ENCODE measurements around the gene CASP10. TPM values are rescaled to one million over a fixed set of nuclear protein-coding genes. Genes with fewer than 3 reads are reported as not detected.

Gene CASP10
- total RNA-seq, 2 donors from 2014 or later, result 7.1 to 9.9 TPM

DNA sequence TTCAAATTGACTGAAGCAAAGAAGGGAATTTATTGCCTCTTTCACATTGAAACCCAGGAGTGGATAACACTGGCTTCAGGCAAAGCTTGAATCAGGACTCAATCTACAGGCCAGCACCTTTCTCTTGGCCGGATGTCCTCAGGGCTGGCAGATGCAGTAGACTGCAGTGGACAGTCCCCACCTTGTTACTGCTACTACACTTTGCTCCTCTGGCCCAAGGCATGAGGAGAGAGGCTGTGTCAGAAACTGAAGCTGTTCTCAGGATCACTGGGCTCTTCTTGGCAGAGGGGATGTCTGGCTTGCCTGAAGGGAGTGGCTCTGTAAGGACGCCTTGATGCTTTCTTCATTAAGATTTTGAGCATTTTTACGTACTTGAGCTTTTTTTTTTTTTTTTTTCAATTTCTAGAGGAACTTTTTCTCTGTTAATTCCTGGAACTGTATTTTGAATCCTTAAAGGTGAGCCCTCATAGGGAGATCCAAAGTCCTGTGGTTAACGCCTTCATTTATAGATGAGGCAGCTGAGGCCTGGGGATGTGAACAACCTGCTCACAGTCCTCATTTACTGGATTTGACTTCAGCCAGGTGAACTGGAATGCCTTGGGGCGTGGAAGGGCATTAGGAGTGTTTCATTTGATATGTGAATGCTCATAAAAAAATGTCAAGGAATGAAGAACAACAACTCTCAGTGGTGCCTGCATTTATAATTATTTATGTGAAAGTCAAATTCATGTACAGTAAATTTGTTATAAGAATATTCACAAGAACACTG lies 36.6 kb downstream of the CASP10 start:
- DNase-seq, result no peak
- ATAC-seq, result no peak
- intact Hi-C loops (cut with DNase I), result no loop called here

DNA sequence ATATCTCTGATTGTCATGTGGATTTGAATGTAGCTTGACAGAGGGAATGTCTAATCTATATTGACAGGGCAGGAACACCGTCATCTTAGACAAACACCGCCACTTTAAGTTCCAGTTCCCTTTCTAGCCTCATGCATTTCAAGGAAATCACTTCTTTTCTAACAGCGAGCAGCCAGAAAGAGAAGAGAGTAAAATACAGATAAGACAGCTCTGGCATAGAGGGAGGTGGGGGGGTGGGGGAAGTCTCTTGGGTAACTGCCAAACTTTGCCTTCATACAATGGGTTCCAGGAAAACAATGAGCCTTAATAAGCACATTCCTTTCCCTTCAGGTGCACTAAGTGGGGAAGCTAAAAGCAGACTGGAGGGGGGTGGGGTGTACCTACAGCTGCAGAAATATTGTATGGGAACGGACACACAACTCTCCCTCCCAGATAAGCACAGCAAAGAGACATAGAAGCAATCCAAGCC lies 37.2 kb downstream of the CASP10 start:
- ATAC-seq (peak; percentile 27 to 57), DNase-seq (no peak)
- intact Hi-C loops (cut with DNase I), result no loop called here

DNA sequence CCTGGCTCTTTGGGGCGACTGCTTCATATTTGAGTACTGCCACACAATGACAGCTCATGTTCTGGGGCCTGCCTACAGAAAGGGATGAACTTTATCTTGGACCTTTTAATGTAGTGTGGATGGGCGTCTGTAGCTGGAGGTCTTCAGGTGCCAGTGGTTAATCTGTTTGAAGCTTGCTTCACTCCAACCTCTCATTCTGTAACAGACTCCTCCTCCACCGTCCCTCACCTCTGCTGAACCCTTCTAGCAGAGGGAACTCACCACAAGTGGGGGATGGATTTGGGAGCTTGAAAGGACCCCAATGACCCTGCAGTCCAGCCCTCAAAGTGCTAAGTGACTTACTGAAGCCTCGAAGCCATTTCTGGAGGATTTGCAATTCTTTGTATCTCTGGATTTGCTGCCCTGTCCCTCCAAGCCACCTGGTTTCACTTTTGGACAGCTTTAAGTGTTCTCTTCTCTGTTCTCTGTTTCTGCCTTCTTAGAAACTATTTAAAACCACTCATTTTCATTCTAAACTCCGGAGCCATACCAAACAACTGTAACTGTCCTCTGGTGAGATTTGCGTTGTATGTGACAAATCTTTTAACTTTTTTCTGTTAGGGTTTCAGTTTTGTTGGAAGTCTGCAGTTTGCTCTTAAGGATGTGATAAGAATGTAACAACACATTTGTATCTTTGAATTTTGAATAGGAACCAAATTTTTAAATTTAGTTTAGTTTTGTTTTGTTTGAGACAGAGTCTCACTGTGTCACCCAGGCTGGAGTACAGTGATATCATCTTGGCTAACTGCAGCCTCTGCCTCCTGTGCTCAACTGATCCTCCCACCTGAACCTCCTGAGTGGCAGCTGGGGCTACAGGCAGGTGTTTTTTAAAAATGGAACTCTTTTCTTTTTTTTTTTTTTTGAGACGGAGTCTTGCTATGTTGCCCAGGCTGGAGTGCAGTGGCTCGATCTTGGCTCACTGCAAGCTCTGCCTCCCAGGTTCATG lies 40.4 kb downstream of the CASP10 start:
- intact Hi-C loops (cut with DNase I), result no loop called here
- no peak for ATAC-seq
- no peak for DNase-seq

DNA sequence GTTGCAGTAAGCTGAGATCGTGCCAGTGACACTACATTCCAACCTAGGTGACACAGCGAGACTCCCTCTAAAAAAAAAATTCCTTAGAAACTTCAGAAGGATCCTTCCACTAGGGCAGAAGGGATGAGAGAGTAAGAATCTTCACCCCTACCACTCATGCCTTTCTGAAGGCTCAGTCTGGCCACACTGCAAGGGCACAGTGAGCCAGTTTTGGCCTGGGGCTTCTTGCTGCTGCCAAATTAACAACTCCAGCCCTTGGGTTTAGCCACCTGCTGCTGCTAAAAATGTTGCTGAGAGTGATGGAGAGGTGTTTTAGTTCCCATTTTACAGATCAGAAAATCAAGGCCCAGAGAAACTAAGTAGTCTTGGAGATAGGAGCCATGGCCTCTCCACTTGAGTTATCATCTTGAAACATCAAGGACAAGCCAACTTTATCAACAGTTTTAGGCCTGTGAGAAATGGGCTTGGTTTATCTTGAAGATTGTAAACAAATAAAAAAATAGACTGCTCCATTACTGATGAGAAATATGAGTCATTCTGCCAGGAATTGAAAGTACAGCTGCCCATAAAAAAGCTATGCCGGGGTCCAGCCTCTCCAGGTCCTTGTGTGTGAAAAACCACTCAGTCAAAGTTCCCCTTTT lies 45.5 kb downstream of the CASP10 start:
- DNase-seq (no peak), ATAC-seq (no peak)
- intact Hi-C loops (cut with DNase I), result no loop called here

DNA sequence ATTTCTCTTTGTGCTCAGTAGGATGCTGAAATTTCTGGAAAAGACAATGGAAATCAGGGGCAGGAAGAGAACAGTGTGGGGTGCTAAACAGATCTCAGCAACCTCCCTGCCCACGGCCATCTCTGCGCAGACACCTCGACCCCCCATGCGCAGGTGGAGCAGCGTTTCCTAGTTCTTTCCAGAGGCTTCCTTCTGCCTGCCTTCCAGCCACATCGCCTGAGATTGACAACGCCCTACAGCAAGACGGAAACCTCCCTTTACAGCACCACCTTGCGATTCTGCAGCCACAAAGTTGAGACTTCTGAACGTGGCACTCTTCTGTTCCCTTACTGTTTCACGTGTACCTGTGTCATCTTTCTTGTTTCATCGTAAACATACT lies 46.0 kb downstream of the CASP10 start:
- no peak for ATAC-seq
- intact Hi-C loops (cut with DNase I), result no loop called here
- no peak for DNase-seq

DNA sequence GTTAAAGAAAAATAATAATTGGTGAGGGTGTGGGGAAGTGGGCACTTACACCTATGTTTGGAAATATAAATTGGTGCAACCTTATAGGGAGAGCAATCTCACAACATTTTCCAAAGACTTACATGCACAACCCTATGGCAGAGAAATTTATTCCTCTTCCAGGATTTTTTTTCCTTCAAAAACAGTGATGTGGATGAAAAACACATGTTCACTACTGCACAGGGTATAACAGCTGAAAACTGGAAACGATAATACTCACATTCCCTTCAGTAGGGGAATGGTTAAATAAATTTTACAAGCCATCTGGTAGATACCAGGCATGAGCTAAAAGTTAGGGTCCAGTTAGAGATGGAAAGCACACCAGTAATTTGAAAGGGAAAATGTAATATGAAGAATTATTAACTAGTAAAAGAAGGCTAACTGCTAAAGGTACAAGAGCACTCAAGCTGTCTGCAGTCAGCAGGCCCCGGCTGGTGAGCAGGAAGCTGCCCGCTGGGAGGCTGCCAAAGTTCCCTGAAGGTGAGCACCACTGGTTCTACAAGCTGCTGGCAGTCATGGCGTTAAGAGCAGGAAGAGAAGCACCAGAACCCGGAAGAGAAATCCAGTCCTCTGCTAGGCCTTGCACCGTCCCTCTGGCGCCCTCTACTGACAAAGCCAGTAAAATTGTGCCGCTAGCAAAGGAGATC lies 49.0 kb downstream of the CASP10 start:
- intact Hi-C loops (cut with DNase I), result loop anchor here (5.0 to 10.0 kb wide), 2 partner anchors 50 to 123 kb away; partner anchors contain the start of genes CASP10 (in 1 of the 2) and FLACC1 (in 1 of the 2)
- peak; percentile 89 for DNase-seq
- peak; percentile 78 to 86 for ATAC-seq

DNA sequence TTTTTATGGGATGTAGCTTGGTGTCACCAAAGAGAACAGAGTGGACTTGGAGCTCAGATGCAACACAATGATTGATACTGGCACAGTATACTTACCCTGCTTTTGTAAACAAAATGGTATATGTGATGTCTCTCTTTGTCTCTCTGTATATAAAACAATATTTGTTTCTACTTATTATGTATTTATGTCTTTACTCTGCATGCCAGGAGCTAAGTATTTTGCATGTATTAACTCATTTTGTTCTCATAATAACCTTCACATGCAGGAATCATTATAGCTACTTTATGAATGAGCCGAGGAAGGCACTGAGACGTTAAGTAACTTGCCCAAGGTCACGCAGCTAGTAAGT lies 49.5 kb downstream of the CASP10 start:
- DNase-seq, result no peak
- no peak for ATAC-seq
- intact Hi-C loops (cut with DNase I), result loop anchor here (5.0 to 10.0 kb wide), 2 partner anchors 50 to 122 kb away; partner anchors contain the start of genes CASP10 (in 1 of the 2) and FLACC1 (in 1 of the 2)

DNA sequence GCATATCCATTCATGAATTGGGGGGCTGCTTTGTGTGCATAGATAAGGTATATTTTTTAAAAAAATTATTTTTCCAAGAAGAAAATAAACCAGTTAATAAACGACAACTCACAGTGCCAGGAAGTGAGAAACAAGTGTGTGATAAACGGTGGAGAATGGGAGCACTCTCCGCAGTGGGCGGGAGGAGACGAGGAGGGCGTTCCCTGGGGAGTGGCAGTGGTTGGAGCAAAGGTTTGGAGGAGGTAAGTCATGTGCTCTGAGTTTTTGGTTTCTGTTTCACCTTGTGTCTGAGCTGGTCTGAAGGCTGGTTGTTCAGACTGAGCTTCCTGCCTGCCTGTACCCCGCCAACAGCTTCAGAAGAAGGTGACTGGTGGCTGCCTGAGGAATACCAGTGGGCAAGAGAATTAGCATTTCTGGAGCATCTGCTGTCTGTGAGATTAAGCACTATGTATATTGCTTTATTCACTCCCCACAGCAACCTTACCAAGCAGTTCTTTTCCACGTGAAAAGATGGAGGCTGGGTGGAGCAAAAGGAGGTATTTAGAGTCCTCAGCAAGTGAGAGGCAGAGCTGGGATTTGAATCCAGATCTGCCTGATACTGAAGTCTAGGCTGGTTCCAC lies 50.4 kb downstream of the CASP10 start:
- intact Hi-C loops (cut with DNase I), result loop anchor here (5.0 to 10.0 kb wide), 2 partner anchors 51 to 121 kb away; partner anchors contain the start of genes CASP10 (in 1 of the 2) and FLACC1 (in 1 of the 2)
- DNase-seq (peak; percentile 51), ATAC-seq (peak; percentile 77 to 93)

DNA sequence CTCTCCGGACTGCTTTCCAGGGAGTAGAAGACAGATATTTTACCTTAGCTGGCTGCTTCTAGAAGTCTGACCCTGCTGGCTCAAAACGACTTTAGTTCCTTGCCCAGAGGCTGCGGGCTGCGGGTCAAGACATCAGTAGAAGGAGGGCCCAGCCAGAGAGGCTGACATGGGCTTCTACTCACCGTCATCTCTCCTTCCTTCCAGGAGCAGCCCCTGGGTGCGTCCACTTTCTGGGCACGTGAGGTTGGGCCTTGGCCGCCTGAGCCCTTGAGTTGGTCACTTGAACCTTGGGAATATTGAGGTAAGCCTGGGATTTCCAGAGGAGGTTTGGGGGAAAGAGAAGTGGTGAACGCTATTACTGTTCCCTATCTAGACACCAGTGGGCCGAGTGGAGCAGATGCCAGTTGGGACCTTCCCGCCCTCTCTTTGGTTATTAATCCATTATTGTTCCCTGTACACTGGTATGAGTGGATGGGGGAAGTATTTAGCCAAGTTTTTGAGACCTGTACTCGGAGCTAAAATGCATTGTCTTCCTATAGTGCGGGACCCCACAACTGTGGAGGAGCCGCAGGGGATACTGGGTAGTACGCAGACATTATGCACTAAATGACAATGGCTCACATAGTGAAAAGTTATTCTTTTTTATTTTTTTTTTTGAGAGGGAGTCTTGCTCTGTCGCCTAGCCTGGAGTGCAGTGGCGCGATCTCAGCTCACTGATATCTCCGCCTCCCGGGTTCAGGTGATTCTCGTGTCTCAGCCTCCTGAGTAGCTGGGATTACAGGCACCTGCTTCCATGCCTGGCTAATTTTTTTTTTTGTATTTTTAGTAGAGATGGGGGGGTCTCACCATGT lies 51.1 kb downstream of the CASP10 start:
- DNase-seq (no peak), ATAC-seq (peak in 1 of 2 donors; percentile 2)
- intact Hi-C loops (cut with DNase I), result loop anchor here (5.0 to 10.0 kb wide), 2 partner anchors 52 to 121 kb away; partner anchors contain the start of genes CASP10 (in 1 of the 2) and FLACC1 (in 1 of the 2)

DNA sequence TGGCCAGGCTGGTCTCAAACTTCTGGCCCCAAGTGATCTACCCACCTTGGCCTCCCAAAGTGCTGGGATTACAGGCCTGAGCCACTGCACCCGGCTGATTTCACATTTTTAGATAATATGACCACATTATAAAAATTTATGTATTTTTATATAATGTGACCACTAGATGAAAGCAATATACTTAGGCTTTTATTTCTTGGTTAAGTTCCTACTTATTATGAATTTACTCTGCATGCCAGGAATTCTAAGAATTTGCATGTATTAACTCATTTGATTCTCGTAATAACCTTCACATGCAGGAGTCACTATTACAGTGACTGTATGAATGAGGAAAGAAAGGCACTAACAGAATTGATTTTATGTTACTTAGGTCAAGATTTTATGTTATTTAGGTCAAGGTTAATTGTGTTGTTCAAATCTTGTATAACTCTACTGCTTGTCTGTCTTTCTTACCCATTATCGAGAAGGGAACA lies 51.8 kb downstream of the CASP10 start:
- ATAC-seq, result no peak
- no peak for DNase-seq
- intact Hi-C loops (cut with DNase I), result loop anchor here (5.0 to 10.0 kb wide), 3 partner anchors 52 to 128 kb away; partner anchors contain the start of genes CASP10 (in 1 of the 2) and FLACC1 (in 1 of the 2)

DNA sequence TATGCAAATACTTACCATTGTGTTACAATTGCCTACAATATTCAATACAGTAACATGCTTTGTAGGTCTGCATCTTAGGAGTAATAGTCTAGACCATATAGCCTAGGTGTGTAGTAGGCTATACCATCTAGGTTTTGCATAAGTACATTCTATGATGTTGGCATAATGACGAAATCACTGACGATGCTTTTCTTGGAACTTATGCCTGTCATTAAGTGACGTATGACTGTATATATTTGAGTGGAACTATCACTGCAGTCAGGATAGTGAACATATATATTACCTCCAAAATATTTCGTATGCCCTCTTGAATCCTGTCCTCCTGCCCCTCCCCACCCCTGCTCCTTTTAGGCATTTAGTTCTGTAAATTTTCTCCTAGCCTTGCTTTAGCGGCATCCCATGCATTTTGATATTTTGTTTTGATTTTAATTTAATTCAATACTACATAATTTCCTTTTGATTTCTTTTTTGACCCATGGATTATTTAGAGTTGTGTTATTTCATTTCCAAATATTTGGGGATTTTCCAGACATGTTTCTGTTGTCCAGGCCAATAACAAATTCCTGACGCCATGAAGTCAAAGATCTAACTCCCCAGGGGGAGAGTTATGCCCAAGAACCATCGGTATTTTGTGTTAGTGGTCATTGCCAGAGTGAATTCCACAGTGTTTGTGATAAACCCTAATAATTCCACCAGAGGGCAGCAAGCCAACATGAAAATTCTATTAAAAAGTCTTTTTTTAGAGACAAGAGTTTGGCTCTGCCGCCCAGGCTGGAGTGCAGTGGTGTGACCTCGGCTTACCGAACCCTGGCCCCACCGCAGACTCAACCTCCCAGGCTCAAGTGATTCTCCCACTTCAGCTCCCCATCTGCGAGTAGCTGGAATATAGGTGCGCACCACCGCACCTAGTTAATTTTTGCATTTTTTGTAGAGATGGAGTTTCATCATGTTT lies 53.2 kb downstream of the CASP10 start:
- peak; percentile 40 to 63 for ATAC-seq
- peak; percentile 65 for DNase-seq

DNA sequence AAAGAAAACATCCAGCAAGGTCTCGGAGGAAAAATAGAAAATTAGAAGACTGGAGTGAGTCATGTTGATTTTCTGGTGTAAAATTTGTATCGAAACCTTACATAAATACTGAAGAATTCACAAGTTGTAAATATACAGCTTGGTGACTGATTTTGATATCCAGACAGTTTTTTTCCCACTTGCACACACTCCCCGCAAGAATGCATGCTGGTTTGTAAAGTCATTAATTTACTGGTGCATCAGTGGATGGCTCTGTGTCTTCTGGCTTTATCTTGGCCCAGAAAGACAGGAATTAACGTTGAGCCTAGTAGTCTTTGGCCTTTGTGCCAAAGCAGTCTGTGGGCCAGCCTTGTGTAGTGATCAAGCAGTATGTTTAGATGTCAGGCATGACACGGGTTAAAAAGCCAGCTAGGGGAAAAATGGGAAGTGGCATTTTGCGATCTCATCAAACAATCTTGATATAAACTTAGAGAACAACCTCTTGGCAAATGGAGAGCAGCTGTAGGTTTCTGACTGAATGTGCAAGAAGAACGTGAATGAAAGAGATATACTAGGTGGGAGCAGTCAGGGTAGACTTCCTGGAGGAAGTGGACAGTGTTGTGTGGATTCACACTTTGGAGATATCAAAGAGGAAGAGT lies 54.7 kb downstream of the CASP10 start:
- intact Hi-C loops (cut with DNase I), result loop anchor here (5.0 to 10.0 kb wide), 2 partner anchors 117 to 125 kb away; partner anchors contain the start of gene FLACC1 (in 1 of the 2)
- no peak for ATAC-seq
- DNase-seq, result no peak

More for the DNA sequence above, 53.2 kb downstream of the CASP10 start:
- intact Hi-C loops (cut with DNase I), result loop anchor here (5.0 to 10.0 kb wide), 2 partner anchors 119 to 126 kb away; partner anchors contain the start of gene FLACC1 (in 1 of the 2)

DNA sequence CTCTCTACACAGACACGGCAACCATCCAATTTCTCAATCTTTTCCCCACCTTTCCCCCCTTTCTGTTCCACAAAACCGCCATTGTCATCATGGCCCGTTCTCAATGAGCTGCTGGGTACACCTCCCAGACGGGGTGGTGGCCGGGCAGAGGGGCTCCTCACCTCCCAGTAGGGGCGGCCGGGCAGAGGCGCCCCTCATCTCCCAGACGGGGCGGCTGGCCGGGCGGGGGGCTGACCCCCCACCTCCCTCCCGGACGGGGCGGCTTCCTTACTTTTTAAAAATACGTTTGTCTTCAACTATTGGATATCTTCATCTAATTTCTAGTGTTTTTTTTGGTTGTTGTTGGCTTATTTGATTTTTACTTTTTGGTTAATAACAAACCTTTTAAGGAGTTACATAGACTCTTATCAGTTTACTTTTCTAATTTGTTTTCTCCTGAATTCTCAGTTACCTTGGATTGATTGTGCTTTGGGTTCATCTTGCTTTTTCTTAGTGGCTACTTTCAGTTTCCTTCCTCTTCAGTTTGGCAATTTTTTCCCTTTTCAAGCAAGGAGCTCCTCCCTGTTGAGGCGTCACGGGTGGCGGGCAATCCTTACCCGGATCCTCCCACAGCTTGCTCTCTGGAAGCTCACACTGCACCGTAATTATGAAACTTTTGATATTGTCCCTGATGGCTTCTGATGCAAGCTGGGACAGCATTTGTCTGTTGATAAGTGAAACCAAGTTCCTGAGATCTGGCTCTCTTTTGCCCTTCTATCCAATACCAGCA lies 56.4 kb downstream of the CASP10 start:
- DNase-seq (peak; percentile 81), ATAC-seq (peak; percentile 82 to 83)
- intact Hi-C loops (cut with DNase I), result loop anchor here (5.0 to 10.0 kb wide), 2 partner anchors 115 to 123 kb away; partner anchors contain the start of gene FLACC1 (in 1 of the 2)

DNA sequence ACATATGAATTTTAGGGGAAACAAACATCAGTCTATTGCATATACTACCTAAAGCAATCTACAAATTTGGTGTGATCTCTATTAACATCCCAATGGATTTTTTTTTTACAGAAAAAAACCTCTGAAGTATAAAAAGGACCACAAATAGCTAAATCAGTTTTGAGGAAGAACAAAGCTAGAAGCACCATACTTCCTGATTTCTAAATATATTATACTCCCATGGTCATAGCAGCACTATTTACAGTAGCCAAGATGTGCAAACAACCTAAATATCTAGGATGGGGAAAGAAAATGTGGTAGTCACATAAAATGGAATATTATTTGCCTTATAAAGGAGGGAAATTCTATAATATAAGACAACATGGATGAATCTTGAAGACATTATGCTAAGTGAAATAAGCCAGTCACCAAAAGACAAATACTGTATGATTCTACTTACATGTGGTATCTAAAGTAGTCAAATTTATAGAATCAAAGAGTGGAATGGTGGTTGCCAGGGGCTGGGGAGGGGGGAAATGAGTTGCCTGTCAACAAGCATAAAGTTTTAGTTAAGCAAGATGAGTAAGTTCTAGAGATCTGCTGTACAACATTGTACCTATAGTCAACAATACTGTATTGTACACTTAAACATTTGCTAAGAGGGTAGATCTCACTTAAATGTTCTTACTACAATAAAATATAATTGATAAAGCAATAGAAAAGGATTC lies 59.8 kb downstream of the CASP10 start:
- DNase-seq (no peak), ATAC-seq (no peak)
- intact Hi-C loops (cut with DNase I), result no loop called here
